ENCODE results near the gene SELENOI.

The SELENOI gene

GRCh38 chr2:26396734-26397298, 50.9 kb downstream of the SELENOI start:
- no peak for TF ChIP-seq CTCF (IDR thresholded peaks at IDR 0.05; ENCODE audit: low read depth, low read length, missing control alignments)
- DNase-seq (ENCODE audit: low read depth) = no peak
- no peak overlapping the region for H3K4me3 ChIP-seq (ENCODE audit: low read depth, low read length)

DNA sequence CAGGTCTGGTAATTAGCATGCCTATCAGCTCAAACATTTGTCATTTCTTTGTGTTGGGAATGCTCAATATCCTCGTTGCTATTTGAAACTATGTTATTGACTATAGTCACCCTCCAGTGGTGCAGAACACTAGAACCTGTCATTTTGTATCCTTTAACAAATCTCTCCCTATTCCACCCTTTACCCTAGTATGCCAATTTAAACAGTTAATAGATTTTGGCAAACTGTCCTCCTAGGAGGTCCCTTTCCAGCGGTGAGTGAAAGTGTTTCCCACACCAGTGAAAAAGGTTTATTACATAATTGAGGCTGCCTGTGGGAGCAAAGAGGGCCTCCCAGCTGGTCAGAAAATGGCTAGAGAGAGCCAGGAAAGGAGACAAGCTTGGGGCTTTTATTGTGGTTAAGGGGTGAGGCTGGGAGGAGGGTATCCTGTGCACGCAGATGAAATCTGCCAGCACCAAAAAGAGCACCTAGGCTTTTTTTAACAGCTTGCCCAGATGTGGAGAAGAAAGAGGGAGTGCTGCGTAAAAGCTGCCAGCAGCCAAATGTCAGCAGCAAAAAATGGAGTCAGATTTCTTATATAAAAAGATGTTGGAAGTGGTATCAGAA, 53.9 kb downstream of the SELENOI start:
- no peak overlapping the region for H3K4me3 ChIP-seq (ENCODE audit: low read depth, low read length)
- no peak for DNase-seq (ENCODE audit: low read depth)
- no peak for TF ChIP-seq CTCF (IDR thresholded peaks at IDR 0.05; ENCODE audit: low read depth, low read length, missing control alignments)

- TF ChIP-seq CTCF (IDR thresholded peaks at IDR 0.05; ENCODE audit: low read depth, low read length, missing control alignments) = no peak
- no peak overlapping the region for H3K4me3 ChIP-seq (ENCODE audit: low read depth, low read length)
- no peak for DNase-seq (ENCODE audit: low read depth)
Observed at GRCh38 chr2:26400723-26401122, 54.8 kb downstream of the SELENOI start.

DNA sequence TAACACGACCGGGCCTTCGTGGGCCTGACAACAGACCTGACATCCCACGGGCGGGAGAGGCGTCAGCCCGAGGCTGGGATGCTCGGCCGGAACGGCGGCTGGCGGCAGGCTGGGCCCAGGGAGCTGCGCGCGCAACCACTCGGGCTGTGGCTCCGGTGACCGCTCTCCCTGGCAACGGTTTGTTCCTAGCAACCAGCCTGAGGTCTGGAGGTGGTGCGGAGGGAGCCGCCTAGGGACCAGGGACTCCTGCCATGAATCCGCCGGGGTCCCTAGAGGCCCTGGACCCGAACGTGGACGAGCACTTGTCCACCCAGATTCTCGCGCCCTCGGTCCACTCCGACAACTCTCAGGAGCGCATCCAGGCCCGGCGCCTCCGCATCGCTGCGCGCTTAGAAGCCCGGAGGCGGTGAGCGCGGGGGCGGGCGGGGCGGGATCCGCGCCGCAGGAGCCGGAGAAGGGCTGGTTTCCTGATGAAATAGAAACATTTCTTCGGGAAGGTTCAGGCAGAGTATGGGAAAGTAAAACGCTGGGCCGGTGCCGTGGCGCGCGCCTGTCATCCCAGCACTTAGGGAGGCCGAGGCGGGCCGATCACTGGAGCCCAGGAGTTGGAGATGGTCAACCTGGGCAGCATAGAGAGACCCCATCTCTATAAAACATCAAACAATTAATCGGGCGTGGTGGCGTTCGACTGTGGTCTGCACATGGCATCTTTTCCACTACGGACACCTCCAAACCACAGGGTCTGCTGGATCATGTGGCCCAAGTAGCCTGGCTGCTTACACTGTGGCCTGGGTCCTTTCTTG, 56.0 kb downstream of the SELENOI start, which contains the start of gene DRC1:
Gene DRC1 (plus strand): TSS at position 182 of the 803 bp plus-strand sequence. CDS start 70 bp downstream, at position 252.
- DNase-seq (ENCODE audit: low read depth) = no peak
- H3K4me3 ChIP-seq (ENCODE audit: low read depth, low read length) = no peak within 1 kb of the TSS; the same call in 1 of the 2 replicates
- no peak for TF ChIP-seq CTCF (IDR thresholded peaks at IDR 0.05; ENCODE audit: low read depth, low read length, missing control alignments)

GRCh38 chr2:26407526-26407925, 61.6 kb downstream of the SELENOI start:
- no peak overlapping the region for H3K4me3 ChIP-seq (ENCODE audit: low read depth, low read length)
- no peak for TF ChIP-seq CTCF (IDR thresholded peaks at IDR 0.05; ENCODE audit: low read depth, low read length, missing control alignments)
- no peak for DNase-seq (ENCODE audit: low read depth)

DNA sequence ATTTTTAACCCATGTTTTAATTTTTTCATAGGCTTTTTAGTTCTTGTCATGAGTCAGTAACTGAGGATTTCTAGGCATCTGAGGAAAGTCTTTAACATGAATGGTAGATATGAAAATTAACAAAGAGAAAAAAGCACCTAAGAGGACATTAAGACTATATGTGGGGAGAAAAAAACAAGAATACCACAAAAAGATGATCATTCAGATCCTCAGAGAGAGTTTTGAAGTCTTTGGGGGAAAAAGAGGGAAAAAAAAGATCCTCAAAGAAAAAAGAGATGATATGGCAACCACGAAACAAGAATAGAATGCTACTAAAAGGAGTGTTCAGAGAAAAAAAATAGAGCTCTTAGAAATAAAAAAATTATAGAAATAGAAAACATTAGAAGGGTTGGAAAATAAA, 63.8 kb downstream of the SELENOI start:
- H3K4me3 ChIP-seq (ENCODE audit: low read depth, low read length) = no peak overlapping the region
- DNase-seq (ENCODE audit: low read depth) = no peak
- TF ChIP-seq CTCF (IDR thresholded peaks at IDR 0.05; ENCODE audit: low read depth, low read length, missing control alignments) = no peak

Measured in GM12864 (cell line).